RKO (cell line): ENCODE data around the gene ZC3H6.
A peak's percentile ranks its signal among the peaks of the same experiment; 100 is the strongest.

Source experiments
- DNase-seq: peaks from one replicate; pipeline ENCODE4 v3.0.0-alpha.2; 2016; ENCODE audit warnings: low spot score

Gene ZC3H6

GRCh38 chr2:112275311-112275886, at the start of gene ZC3H6:
Gene ZC3H6, plus strand, starts transcription at chr2:112275597. Its CDS starts 398 bp downstream, at chr2:112275995.
- peak; percentile 96 for DNase-seq

GRCh38 chr2:112229348-112229747, 46.0 kb upstream of the ZC3H6 start:
- no peak for DNase-seq

- DNase-seq, result no peak
These were observed 45.0 kb upstream of the ZC3H6 start for GRCh38 chr2:112230371-112230770.

GRCh38 chr2:112239862-112240261, 35.5 kb upstream of the ZC3H6 start:
- DNase-seq, result no peak

- DNase-seq, result no peak
These were observed 33.0 kb upstream of the ZC3H6 start for GRCh38 chr2:112242384-112242783.

- no peak for DNase-seq
These were observed 32.2 kb upstream of the ZC3H6 start for GRCh38 chr2:112243233-112243632.

GRCh38 chr2:112244854-112245253, 30.5 kb upstream of the ZC3H6 start:
- no peak for DNase-seq

GRCh38 chr2:112251271-112251670, 24.1 kb upstream of the ZC3H6 start:
- DNase-seq, result peak; percentile 12

- DNase-seq, result no peak
These were observed 22.1 kb upstream of the ZC3H6 start for GRCh38 chr2:112253261-112253815.

- peak; percentile 91 for DNase-seq
These were observed 20.7 kb upstream of the ZC3H6 start, which contains the start of gene ZC3H8 for GRCh38 chr2:112254466-112255240. Gene ZC3H8, minus strand, starts transcription at chr2:112255042. Its CDS starts 61 bp downstream, at chr2:112254981.

- DNase-seq, result no peak
These were observed 19.5 kb upstream of the ZC3H6 start for GRCh38 chr2:112255875-112256274.

GRCh38 chr2:112256654-112257053, 18.7 kb upstream of the ZC3H6 start:
- no peak for DNase-seq

- peak; percentile 77 for DNase-seq
These were observed 17.8 kb upstream of the ZC3H6 start for GRCh38 chr2:112257575-112257974.

- DNase-seq, result peak; percentile 57
These were observed 15.7 kb upstream of the ZC3H6 start for GRCh38 chr2:112259509-112260294.

GRCh38 chr2:112260295-112260625, 15.1 kb upstream of the ZC3H6 start:
- no peak for DNase-seq

- DNase-seq, result no peak
These were observed 12.5 kb upstream of the ZC3H6 start for GRCh38 chr2:112262876-112263275.

GRCh38 chr2:112268547-112268946, 6.8 kb upstream of the ZC3H6 start:
- DNase-seq, result no peak

- DNase-seq, result no peak
These were observed 2.7 kb upstream of the ZC3H6 start for GRCh38 chr2:112272669-112273068.

- no peak for DNase-seq
These were observed 2.0 kb upstream of the ZC3H6 start for GRCh38 chr2:112273349-112273748.

- peak; percentile 86 for DNase-seq
These were observed 733 bp downstream of the ZC3H6 start for GRCh38 chr2:112275887-112276773.

GRCh38 chr2:112276954-112277353, 1.6 kb downstream of the ZC3H6 start:
- DNase-seq, result no peak
